Caco-2 (cell line): ENCODE results near the gene SEMG2. TPM values are rescaled to one million over a fixed set of nuclear protein-coding genes. Genes with fewer than 3 reads are reported as not detected.
A peak's percentile ranks its signal among the peaks of the same experiment; 100 is the strongest.

Experiments
- Bru-seq: library from RNA; stranded (reverse); fragments of 400-500 nt; gene quantifications from one replicate; lab custom pipeline; 2021; lab: Mats Ljungman, UMichigan
- BruChase-seq, 2 experiments: library from RNA; stranded (reverse); fragments of 400-500 nt; gene quantifications; one replicate each; lab custom pipeline; 2021; lab: Mats Ljungman, UMichigan
- BruUV-seq: library from RNA; stranded (reverse); fragments of 400-500 nt; replicated peaks from 2 replicates; lab custom pipeline; 2021; lab: Mats Ljungman, UMichigan
- CTCF ChIA-PET: fragments of 300-600 bp; sonication (Branson Sonifier 250); formaldehyde crosslinking; loops from one replicate; lab custom pipeline; 2022; ENCODE audit warnings: antibody characterized with exemption; lab: Charles Lee
- POLR2A ChIA-PET: fragments of 300-600 bp; sonication (Branson Sonifier 250); formaldehyde crosslinking; loops from one replicate; lab custom pipeline; 2022; ENCODE audit warnings: antibody characterized with exemption; lab: Charles Lee
- DNase-seq, 2 experiments: peaks; one replicate each; pipeline versions ENCODE4 v3.0.0 to v3.0.0-alpha.2; 2020 to 2022
- H3K27me3 ChIP-seq: replicated peaks from 2 replicates; pipeline ENCODE4 v1.6.0; 2011; ENCODE audit warnings: low read length; ENCODE audit not compliant: control insufficient read depth, insufficient read depth
- H3K36me3 ChIP-seq: 2 replicates; pipeline ENCODE4 v1.5.1; 2011; ENCODE audit warnings: low read length; ENCODE audit not compliant: control insufficient read depth, insufficient read depth
- H3K4me1 ChIP-seq: fragments of 250-450 bp; sonication (Bioruptor Pico); 2 replicates; pipeline ENCODE4 v1.5.1; 2020; ENCODE audit warnings: mild to moderate bottlenecking
- H3K4me3 ChIP-seq: 2 replicates; pipeline ENCODE4 v1.5.1; 2011; ENCODE audit warnings: low read depth, mild to moderate bottlenecking, control low read depth, low read length
- H3K9me3 ChIP-seq: fragments of 250-450 bp; sonication (Bioruptor Pico); 2 replicates; pipeline ENCODE4 v1.5.1; 2020; ENCODE audit warnings: mild to moderate bottlenecking, moderate library complexity
- H3K27ac Mint-ChIP-seq: one replicate; pipeline ENCODE4 v1.8.0; 2022; ENCODE audit warnings: mixed read lengths; ENCODE audit not compliant: unreplicated experiment
- H3K27me3 Mint-ChIP-seq: one replicate; pipeline ENCODE4 v1.8.0; 2022; ENCODE audit warnings: mixed read lengths; ENCODE audit not compliant: insufficient read depth, unreplicated experiment
- H3K36me3 Mint-ChIP-seq: one replicate; pipeline ENCODE4 v1.8.0; 2022; ENCODE audit warnings: mild to moderate bottlenecking, mixed read lengths; ENCODE audit not compliant: insufficient read depth, unreplicated experiment
- H3K4me1 Mint-ChIP-seq: one replicate; pipeline ENCODE4 v1.8.0; 2022; ENCODE audit warnings: low read depth, mixed read lengths; ENCODE audit not compliant: unreplicated experiment
- H3K4me3 Mint-ChIP-seq: one replicate; pipeline ENCODE4 v1.8.0; 2022; ENCODE audit warnings: mild to moderate bottlenecking, moderate library complexity, mixed read lengths; ENCODE audit not compliant: unreplicated experiment
- H3K9me3 Mint-ChIP-seq: one replicate; pipeline ENCODE4 v1.8.0; 2022; ENCODE audit warnings: mixed read lengths; ENCODE audit not compliant: unreplicated experiment
- CTCF ChIP-seq, 2 experiments: fragments of 200-600 bp in 1 of 2; IDR thresholded peaks; 1 replicate in 1 of 2; 2 replicates in 1 of 2; pipeline versions ENCODE4 v1.5.1 to v1.8.0; 2011 to 2022; ENCODE audit warnings: antibody characterized with exemption in 1 of 2, control low read depth in 1 of 2, inconsistent platforms in 1 of 2, low read depth in 1 of 2, low read length in 1 of 2, mild to moderate bottlenecking in 1 of 2, moderate library complexity in 1 of 2; ENCODE audit not compliant: insufficient read depth in 1 of 2, severe bottlenecking in 1 of 2, unreplicated experiment in 1 of 2
- intact Hi-C: fragments of 100-400 bp; cut with micrococcal nuclease; formaldehyde crosslinking; loops from one replicate; pipeline ENCODE4 v1.10.0; 2022; ENCODE audit not compliant: unreplicated experiment
- long read RNA-seq: library from polyadenylated mRNA; stranded (forward); transcript quantifications from one replicate; pipeline ENCODE4 v2.0.0, GENCODE V29; 2022
- total RNA-seq: library from RNA; stranded (reverse); gene quantifications from 2 replicates; pipeline ENCODE4 v1.2.3, GENCODE V29; 2022

SEMG2 gene
- total RNA-seq (not detected in 2 replicates), Bru-seq, nascent RNA (not detected), BruChase-seq, experiment 1, labeled RNA remaining after a 2-hour chase (not detected), BruChase-seq, experiment 2, labeled RNA remaining after a 6-hour chase (not detected)
- long read RNA-seq: 0 reads

GRCh38 chr20:45221076-45221475 is at the start of gene SEMG2:
SEMG2 (plus strand) TSS chr20:45221373; CDS start chr20:45221390, 17 bp downstream.
- peaks cover 29% of the 10 kb centered on the region for H3K27me3 Mint-ChIP-seq
- no peak for TF ChIP-seq CTCF (IDR thresholded peaks at IDR 0.05; ENCODE audit: insufficient read depth in 1 of 2, low read depth in 1 of 2, low read length in 1 of 2, severe bottlenecking in 1 of 2, unreplicated experiment in 1 of 2)
- H3K9me3 ChIP-seq: no peaks in the 10 kb centered on the region
- intact Hi-C loops: no loop called here
- H3K4me3 ChIP-seq: no peak within 1 kb of the TSS
- 0 out of 2 replicates have a peak, but pooled peaks cover 6% of the 10 kb centered on the region for H3K4me1 ChIP-seq
- ChIA-PET CTCF (interaction anchor here (1.0 kb wide), 1 partner anchor 109 kb away, joined by 3 read pairs; no protein-coding TSS in a partner anchor), POLR2A (no interaction called here)
- no peaks in the 10 kb centered on the region; the same call in 1 of the 2 replicates for H3K27me3 ChIP-seq
- no peaks in the 10 kb centered on the region for H3K4me1 Mint-ChIP-seq
- H3K27ac Mint-ChIP-seq: no peak within 1 kb of the TSS
- no peak within 1 kb of the TSS for H3K4me3 Mint-ChIP-seq
- no TSS peak for BruUV-seq
- no peak for DNase-seq
- no peaks in the 10 kb centered on the region for H3K36me3 ChIP-seq
- H3K9me3 Mint-ChIP-seq: no peaks in the 10 kb centered on the region
- no peaks in the 10 kb centered on the region for H3K36me3 Mint-ChIP-seq

GRCh38 chr20:45173522-45173921 is 47.7 kb upstream of the SEMG2 start:
- TF ChIP-seq CTCF (IDR thresholded peaks at IDR 0.05; ENCODE audit: insufficient read depth in 1 of 2, low read depth in 1 of 2, low read length in 1 of 2, severe bottlenecking in 1 of 2, unreplicated experiment in 1 of 2): no peak
- intact Hi-C loops: no loop called here
- peaks cover 10% of the 10 kb centered on the region for H3K4me1 ChIP-seq
- POLR2A ChIA-PET: no interaction called here
- Mint-ChIP-seq H3K4me3 (no peak overlapping the region), H3K4me1 (no peaks in the 10 kb centered on the region), H3K27me3 (peaks cover 7% of the 10 kb centered on the region), H3K27ac (no peak overlapping the region), H3K9me3 (no peaks in the 10 kb centered on the region), H3K36me3 (no peaks in the 10 kb centered on the region)
- H3K9me3 ChIP-seq: no peaks in the 10 kb centered on the region
- BruUV-seq: no TSS peak
- CTCF ChIA-PET: no interaction called here
- H3K27me3 ChIP-seq: no peaks in the 10 kb centered on the region
- no peaks in the 10 kb centered on the region for H3K36me3 ChIP-seq
- DNase-seq: no peak
- no peak overlapping the region for H3K4me3 ChIP-seq

- H3K4me1 ChIP-seq: peaks cover 10% of the 10 kb centered on the region
- TSS peak; percentile 92 for BruUV-seq
- POLR2A ChIA-PET: no interaction called here
- Mint-ChIP-seq H3K4me3 (no peak within 1 kb of the TSS), H3K27ac (no peak within 1 kb of the TSS), H3K27me3 (peaks cover 7% of the 10 kb centered on the region), H3K36me3 (no peaks in the 10 kb centered on the region), H3K9me3 (no peaks in the 10 kb centered on the region), H3K4me1 (no peaks in the 10 kb centered on the region)
- intact Hi-C loops: no loop called here
- H3K9me3 ChIP-seq: no peaks in the 10 kb centered on the region
- TF ChIP-seq CTCF (IDR thresholded peaks at IDR 0.05; ENCODE audit: insufficient read depth in 1 of 2, low read depth in 1 of 2, low read length in 1 of 2, severe bottlenecking in 1 of 2, unreplicated experiment in 1 of 2): no peak
- no peaks in the 10 kb centered on the region for H3K27me3 ChIP-seq
- peak; percentile 70 to 85 for DNase-seq
- H3K36me3 ChIP-seq: no peaks in the 10 kb centered on the region
- CTCF ChIA-PET: interaction anchor here (0.6 to 1.1 kb wide), 2 partner anchors 116 to 164 kb away, joined by 3 read pairs; no protein-coding TSS in a partner anchor
- no peak within 1 kb of the TSS for H3K4me3 ChIP-seq
Observed at GRCh38 chr20:45174434-45175364, 46.5 kb upstream of the SEMG2 start, which contains the start of gene PI3. PI3 (plus strand) TSS chr20:45174902; CDS start chr20:45174923, 21 bp downstream.
